ENCODE data around the gene FAM20C.

Gene FAM20C

GRCh38 chr7:264541-265191 lies 72.3 kb downstream of the FAM20C start:
- peaks cover 6 to 9% of the 10 kb centered on the region in 2 donors for H3K36me3 Mint-ChIP-seq
- H3K4me1 Mint-ChIP-seq, result peaks cover 9 to 17% of the 10 kb centered on the region in 2 donors
- H3K4me3 Mint-ChIP-seq, result no peak overlapping the region
- peaks cover 3 to 4% of the 10 kb centered on the region in 2 donors for H3K27me3 Mint-ChIP-seq
- H3K27ac Mint-ChIP-seq, result peak overlapping the region; percentile 7
- ATAC-seq (replicated peaks) (no peak), DNase-seq (no peak)
- peaks cover 10 to 15% of the 10 kb centered on the region in 2 donors for H3K9me3 Mint-ChIP-seq

DNA sequence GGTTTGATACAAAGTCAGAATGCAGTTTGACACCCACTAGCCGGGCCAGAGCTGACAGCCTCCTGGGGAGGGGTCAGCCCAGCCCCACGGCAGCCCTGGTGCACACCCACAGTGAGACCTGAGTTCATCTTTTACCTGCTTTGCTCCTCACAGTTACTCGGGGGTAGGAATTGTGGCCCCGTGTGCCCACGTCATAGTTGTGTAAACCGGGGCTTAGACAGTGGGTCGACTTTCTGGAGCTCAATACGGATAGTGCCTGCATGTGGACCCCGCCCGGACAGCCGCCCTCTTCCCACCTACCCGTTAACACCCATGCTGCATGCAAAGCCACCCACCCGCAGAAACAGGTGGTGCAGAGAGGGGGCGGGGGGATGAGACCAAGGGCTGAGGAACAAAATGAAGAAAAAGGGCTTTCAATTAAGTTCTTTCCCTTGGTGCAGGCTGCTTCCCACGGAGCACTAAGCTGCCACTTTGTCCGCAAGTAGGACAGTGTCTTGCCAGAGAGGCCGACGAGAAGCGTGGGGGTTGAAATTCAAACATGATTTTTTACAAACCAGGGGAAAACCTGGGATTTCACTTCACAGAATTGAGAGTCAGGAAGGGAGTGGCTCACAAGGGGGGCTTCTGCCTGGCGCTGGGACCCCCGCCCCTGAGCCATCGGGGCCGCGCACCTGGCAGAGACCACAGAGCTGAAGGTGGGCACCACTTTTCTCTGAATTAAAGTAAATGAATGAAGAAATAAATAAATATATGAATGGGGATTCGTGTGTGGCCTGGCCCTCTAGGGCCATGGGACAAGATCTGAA lies 73.0 kb downstream of the FAM20C start:
- no peak for ATAC-seq (replicated peaks)

DNA sequence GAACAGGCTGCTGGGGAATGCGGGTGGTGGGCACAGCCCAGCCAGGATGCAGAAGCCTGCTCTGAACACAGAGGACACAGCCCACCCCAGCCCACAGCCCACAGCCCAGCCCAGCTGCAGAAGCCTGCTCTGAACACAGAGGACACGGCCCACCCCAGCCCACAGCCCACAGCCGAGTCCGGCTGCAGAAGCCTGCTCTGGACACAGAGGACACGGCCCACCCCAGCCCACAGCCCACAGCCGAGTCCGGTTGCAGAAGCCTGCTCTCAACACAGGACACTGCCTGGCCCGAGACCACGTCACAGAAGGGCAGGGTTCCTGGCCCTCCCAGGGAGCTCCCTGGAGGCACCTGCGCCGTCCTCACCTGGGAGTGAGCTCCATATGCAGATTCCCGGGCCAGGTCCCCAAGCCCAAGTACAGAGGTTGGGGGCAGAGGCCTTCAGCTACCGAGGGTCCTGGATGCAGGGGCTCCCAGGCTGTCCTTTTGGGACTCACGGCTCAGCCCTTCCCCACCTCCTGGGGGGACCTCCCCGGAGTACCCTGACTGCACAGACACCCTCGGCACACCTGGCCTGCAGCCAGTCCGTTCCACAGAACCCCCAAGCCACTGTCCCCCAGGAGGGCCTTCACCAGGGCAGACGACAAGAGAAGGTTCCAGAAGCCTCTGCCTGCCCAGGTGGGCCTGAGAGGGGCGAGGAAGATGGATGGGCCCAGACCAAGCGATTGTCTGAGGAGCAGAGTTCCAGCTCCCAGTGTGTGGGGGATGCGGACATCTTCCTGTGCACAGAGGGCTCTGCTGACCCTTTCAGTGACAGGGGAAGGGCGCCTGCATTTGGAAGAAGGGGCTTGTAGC lies 73.9 kb downstream of the FAM20C start:
- H3K4me1 Mint-ChIP-seq, result peaks cover 9 to 17% of the 10 kb centered on the region in 2 donors
- DNase-seq, result no peak

More for the DNA sequence above, 73.0 kb downstream of the FAM20C start:
- Mint-ChIP-seq H3K27ac (no peak overlapping the region), H3K9me3 (peaks cover 10 to 15% of the 10 kb centered on the region in 2 donors), H3K4me1 (peaks cover 9 to 17% of the 10 kb centered on the region in 2 donors), H3K27me3 (peaks cover 8% of the 10 kb centered on the region in 2 donors), H3K4me3 (no peak overlapping the region), H3K36me3 (peaks cover 6 to 9% of the 10 kb centered on the region in 2 donors)
- DNase-seq, result no peak

GRCh38 chr7:266851-267840 lies 74.8 kb downstream of the FAM20C start:
- DNase-seq (no peak), ATAC-seq (replicated peaks) (peak in 1 of 2 donors; percentile 21)
- Mint-ChIP-seq H3K4me1 (peaks cover 5 to 10% of the 10 kb centered on the region in 2 donors), H3K4me3 (no peak overlapping the region), H3K9me3 (peaks cover 4 to 10% of the 10 kb centered on the region in 2 donors), H3K27me3 (peaks cover 8% of the 10 kb centered on the region in 2 donors), H3K36me3 (peaks cover 1 to 4% of the 10 kb centered on the region in 2 donors), H3K27ac (no peak overlapping the region)

More for the DNA sequence above, 73.9 kb downstream of the FAM20C start:
- H3K27me3 Mint-ChIP-seq, result peaks cover 8% of the 10 kb centered on the region in 2 donors
- peaks cover 6 to 9% of the 10 kb centered on the region in 2 donors for H3K36me3 Mint-ChIP-seq
- H3K9me3 Mint-ChIP-seq, result peaks cover 10 to 15% of the 10 kb centered on the region in 2 donors
- no peak for ATAC-seq (replicated peaks)
- H3K4me3 Mint-ChIP-seq, result no peak overlapping the region
- no peak overlapping the region for H3K27ac Mint-ChIP-seq

- H3K9me3 Mint-ChIP-seq, result peaks cover 11 to 15% of the 10 kb centered on the region in 2 donors
- H3K36me3 Mint-ChIP-seq, result peaks cover 3 to 6% of the 10 kb centered on the region in 2 donors
- no peak overlapping the region for H3K27ac Mint-ChIP-seq
- H3K4me1 Mint-ChIP-seq, result peaks cover 1 to 3% of the 10 kb centered on the region in 2 donors
- peaks cover 8 to 12% of the 10 kb centered on the region in 2 donors for H3K27me3 Mint-ChIP-seq
- ATAC-seq (replicated peaks), result no peak
- no peak for DNase-seq
- no peak overlapping the region for H3K4me3 Mint-ChIP-seq
Measured at GRCh38 chr7:268991-269390, 76.6 kb downstream of the FAM20C start.

GRCh38 chr7:269721-270120 lies 77.3 kb downstream of the FAM20C start:
- Mint-ChIP-seq H3K27me3 (peaks cover 8 to 12% of the 10 kb centered on the region in 2 donors), H3K4me1 (peaks cover 0 to 1% of the 10 kb centered on the region in 2 donors), H3K4me3 (no peak overlapping the region), H3K36me3 (peaks cover 6% of the 10 kb centered on the region in 2 donors), H3K9me3 (peaks cover 11 to 12% of the 10 kb centered on the region in 2 donors), H3K27ac (no peak overlapping the region)
- no peak for DNase-seq
- ATAC-seq (replicated peaks), result no peak

GRCh38 chr7:270351-270983 lies 78.1 kb downstream of the FAM20C start:
- DNase-seq (no peak), ATAC-seq (replicated peaks) (no peak)
- Mint-ChIP-seq H3K9me3 (peaks cover 11 to 14% of the 10 kb centered on the region in 2 donors), H3K27ac (no peak overlapping the region), H3K4me3 (no peak overlapping the region), H3K27me3 (peaks cover 8 to 12% of the 10 kb centered on the region in 2 donors), H3K36me3 (peaks cover 6% of the 10 kb centered on the region in 2 donors), H3K4me1 (peaks cover 0 to 1% of the 10 kb centered on the region in 2 donors)

- DNase-seq (no peak), ATAC-seq (replicated peaks) (no peak)
- Mint-ChIP-seq H3K4me3 (no peak overlapping the region), H3K4me1 (peaks cover 0 to 1% of the 10 kb centered on the region in 2 donors), H3K36me3 (peaks cover 6% of the 10 kb centered on the region in 2 donors), H3K27me3 (peaks cover 8 to 12% of the 10 kb centered on the region in 2 donors), H3K9me3 (peaks cover 11 to 16% of the 10 kb centered on the region in 2 donors), H3K27ac (no peak overlapping the region)
Measured at GRCh38 chr7:271266-272107, 79.1 kb downstream of the FAM20C start.

DNA sequence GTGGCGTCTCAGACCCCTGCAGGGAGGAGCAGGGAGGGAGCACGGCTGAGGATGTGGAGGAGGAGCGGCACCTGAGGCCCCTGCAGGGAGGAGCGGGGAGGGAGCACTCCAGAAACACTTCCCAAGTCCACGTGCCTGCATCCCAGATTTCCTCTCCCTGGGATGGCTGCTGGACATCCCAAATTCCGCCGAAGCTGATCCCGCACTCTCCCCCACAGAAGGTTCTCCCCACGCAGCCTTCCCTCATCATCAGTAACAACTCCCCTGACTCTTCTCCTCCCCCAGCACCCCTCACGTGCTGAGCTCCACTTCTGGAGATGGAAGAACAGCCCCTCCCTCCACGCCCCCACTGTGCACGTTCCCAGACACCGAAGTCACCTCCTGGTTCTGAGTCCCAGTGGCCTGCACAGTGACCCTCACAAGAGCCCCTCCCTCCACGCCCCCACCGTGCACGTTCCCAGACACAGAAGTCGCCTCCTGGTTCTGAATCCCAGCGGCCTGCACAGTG lies 79.8 kb downstream of the FAM20C start:
- peaks cover 9 to 13% of the 10 kb centered on the region in 2 donors for H3K27me3 Mint-ChIP-seq
- DNase-seq (no peak), ATAC-seq (replicated peaks) (no peak)
- H3K27ac Mint-ChIP-seq, result no peak overlapping the region
- peaks cover 6% of the 10 kb centered on the region in 2 donors for H3K36me3 Mint-ChIP-seq
- peaks cover 11 to 16% of the 10 kb centered on the region in 2 donors for H3K9me3 Mint-ChIP-seq
- peaks cover 0 to 1% of the 10 kb centered on the region in 2 donors for H3K4me1 Mint-ChIP-seq
- H3K4me3 Mint-ChIP-seq, result no peak overlapping the region

GRCh38 chr7:272631-273030 lies 80.3 kb downstream of the FAM20C start:
- H3K4me3 Mint-ChIP-seq, result no peak overlapping the region
- peaks cover 11 to 15% of the 10 kb centered on the region in 2 donors for H3K9me3 Mint-ChIP-seq
- no peak overlapping the region for H3K27ac Mint-ChIP-seq
- no peak for DNase-seq
- peaks cover 6% of the 10 kb centered on the region in 2 donors for H3K36me3 Mint-ChIP-seq
- H3K4me1 Mint-ChIP-seq, result peaks cover 0 to 1% of the 10 kb centered on the region in 2 donors
- no peak for ATAC-seq (replicated peaks)
- H3K27me3 Mint-ChIP-seq, result peaks cover 13 to 17% of the 10 kb centered on the region in 2 donors

DNA sequence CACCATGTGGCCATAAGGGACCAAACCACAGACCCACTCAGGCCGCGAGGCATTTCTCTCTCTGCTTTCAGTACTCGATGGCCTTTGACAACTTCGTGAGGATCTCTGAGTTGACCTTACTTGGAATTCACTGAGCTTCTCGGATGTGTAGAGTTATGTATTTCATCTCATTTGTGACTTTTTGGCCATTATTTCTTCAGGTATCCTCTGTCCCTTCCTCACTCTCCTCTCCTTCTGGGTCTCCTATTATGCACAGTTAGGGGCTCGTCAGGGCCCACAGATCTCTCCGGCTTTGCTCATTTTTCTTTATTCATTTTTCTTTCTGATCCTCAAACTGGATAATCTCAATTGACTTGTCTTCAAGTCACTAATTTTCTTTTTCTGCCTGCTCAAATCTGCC lies 81.0 kb downstream of the FAM20C start:
- Mint-ChIP-seq H3K9me3 (peaks cover 11 to 16% of the 10 kb centered on the region in 2 donors), H3K36me3 (peaks cover 6% of the 10 kb centered on the region in 2 donors), H3K27me3 (peaks cover 13 to 21% of the 10 kb centered on the region in 2 donors), H3K27ac (no peak overlapping the region), H3K4me3 (no peak overlapping the region), H3K4me1 (peaks cover 0 to 1% of the 10 kb centered on the region in 2 donors)
- DNase-seq, result no peak
- ATAC-seq (replicated peaks), result no peak

- peaks cover 13 to 21% of the 10 kb centered on the region in 2 donors for H3K27me3 Mint-ChIP-seq
- ATAC-seq (replicated peaks) (no peak), DNase-seq (no peak)
- H3K4me1 Mint-ChIP-seq, result peaks cover 0 to 1% of the 10 kb centered on the region in 2 donors
- no peak overlapping the region for H3K4me3 Mint-ChIP-seq
- H3K27ac Mint-ChIP-seq, result no peak overlapping the region
- H3K9me3 Mint-ChIP-seq, result peaks cover 11 to 16% of the 10 kb centered on the region in 2 donors
- H3K36me3 Mint-ChIP-seq, result peaks cover 6% of the 10 kb centered on the region in 2 donors
Measured at GRCh38 chr7:274266-274665, 81.9 kb downstream of the FAM20C start.

Data from stimulated activated naive B cell treated with anti-CD40 and anti-IgM and Interleukin-4, amounts not matched to agents 10 μg/mL and 1 μg/mL and 100 μg/mL, for 72 hours (primary cell).